Adrenal gland (tissue), 19 donors: Measurements from ENCODE around the gene C3orf20. TPM values are rescaled to one million over a fixed set of nuclear protein-coding genes. Genes with fewer than 3 reads are reported as not detected.
A peak's percentile ranks its signal among the peaks of the same experiment; 100 is the strongest.

Source experiments
- DNase-seq, 7 donors: peaks; one replicate each; pipeline ENCODE4 v3.0.0-alpha.2; 2019 to 2020
- H3K27ac ChIP-seq, 5 donors: fragments of 200-600 bp; sonication (generic) in 4 of 5; 1 replicate in 3 of 5; 2 replicates in 2 of 5; pipeline versions ENCODE4 v1.5.1 to v1.8.0; 2016 to 2020; ENCODE audit warnings: mild to moderate bottlenecking in 1 of 5
- H3K27me3 ChIP-seq: fragments of 200-600 bp; 2 replicates; pipeline ENCODE4 v1.8.0; 2021
- H3K36me3 ChIP-seq, 2 donors: fragments of 200-600 bp; replicated peaks in 1 of 2; 1 replicate in 1 of 2; 2 replicates in 1 of 2; pipeline versions ENCODE4 v1.5.1 to v1.8.0; 2018 to 2022
- H3K4me1 ChIP-seq, 2 donors: fragments of 200-600 bp; replicated peaks in 1 of 2; 1 replicate in 1 of 2; 2 replicates in 1 of 2; pipeline versions ENCODE4 v1.5.1 to v1.8.0; 2018 to 2021
- H3K4me3 ChIP-seq, 4 donors: fragments of 200-600 bp; sonication (generic) in 3 of 4; one replicate each; pipeline ENCODE4 v1.5.1; 2016 to 2018
- H3K9me3 ChIP-seq, 3 donors: fragments of 200-600 bp; sonication (generic) in 1 of 3; replicated peaks in 1 of 3; 1 replicate in 2 of 3; 2 replicates in 1 of 3; pipeline versions ENCODE4 v1.5.1 to v1.8.0; 2016 to 2021
- POLR2A ChIP-seq, 2 donors: fragments of 450-650 bp; IDR thresholded peaks; one replicate each; pipeline ENCODE4 v1.6.1; 2017; ENCODE audit warnings: antibody characterized with exemption in 2 of 2, mild to moderate bottlenecking in 2 of 2, moderate library complexity in 1 of 2
- WGBS, 4 donors: extraction: QIAGEN DNeasy Blood & Tissue Kit in 2 of 4; methylation state at CpG; one replicate each; pipeline versions ENCODE4 v1.1.5 to v1.1.7; 2013 to 2017; 5-methylcytosine and 5-hydroxymethylcytosine counted together
- intact Hi-C, 2 donors: fragments of 100-400 bp; cut with DNase I; formaldehyde crosslinking; loops; one replicate each; pipeline versions ENCODE4 v1.14.1 to v1.15.0; 2022 to 2023
- long read RNA-seq, 10 donors: library from polyadenylated mRNA in 3 of 10; unstranded in 2 of 10; stranded (forward) in 1 of 10; transcript quantifications; one replicate each; pipeline ENCODE4 v2.0.0 and lab custom pipeline, GENCODE V29; 2021 to 2026
- polyA plus RNA-seq, 3 donors: library from polyadenylated mRNA; stranded (reverse); fragments of 200-250 nt in 2 of 3; fragments of 350-450 nt in 1 of 3; fragmentation: Illumina TruSeq in 1 of 3; extraction: RNeasy Lipid Tissue Mini Kit (QIAGEN cat#74804) in 1 of 3; gene quantifications; one replicate each; pipeline ENCODE4 v1.2.3, GENCODE V29; 2013 to 2014
- total RNA-seq, 9 donors: library from RNA; depleted of rRNA in 4 of 9; stranded (reverse); fragments of >200 nt in 4 of 9; fragments of 120-200 nt in 1 of 9; fragmentation: NEBNext Ultra II Directional in 1 of 9; extraction: Animal tissue kit (Norgen Biotek cat#: 25700) in 1 of 9; gene quantifications; one replicate each; pipeline versions ENCODE4 v1.1.0 to v1.2.4, GENCODE V29; 2013 to 2023
- TF ChIP-seq, protein P1 (sequence below), 6 experiments: fragments of 450-650 bp in 4 of 6; fragments of 200-600 bp in 2 of 6; sonication (generic) in 1 of 6; IDR thresholded peaks; 1 replicate in 5 of 6; 2 replicates in 1 of 6; pipeline versions ENCODE4 v1.5.1 to v1.8.0; 2016 to 2021; ENCODE audit warnings: antibody characterized with exemption in 6 of 6, mild to moderate bottlenecking in 2 of 6, moderate library complexity in 1 of 6
- donor health status: healthy with polysubstance abuse.
- donor health status: Bipolar disorder and iron deficiency.
- donor health status: DM: yes; HTN: yes; CAD: no.
- donor health status: DM: no; HTN: no; CAD: no.
- donor health status: DM: no; HTN: no; CAD: no.
- donor health status: DM: yes; HTN: yes; CAD: no.

C3orf20 gene
- total RNA-seq = under 1 TPM in 2 of 9 donors, not detected in 7; 0.07 to 0.39 TPM
- not detected for polyA plus RNA-seq
- long read RNA-seq, donor 1 = 0 reads
- long read RNA-seq, donor 2 = 0 reads
- long read RNA-seq, donor 3 = 0 reads
- long read RNA-seq, donor 4 = 0 reads
- long read RNA-seq, donor 5 = 0 reads
- long read RNA-seq, donor 6 = 0 reads
- long read RNA-seq, donor 7 = 0 reads
- long read RNA-seq, donor 8 = 0 reads
- long read RNA-seq, donor 9 = 0 reads
- long read RNA-seq, donor 10 = 0 reads

DNA sequence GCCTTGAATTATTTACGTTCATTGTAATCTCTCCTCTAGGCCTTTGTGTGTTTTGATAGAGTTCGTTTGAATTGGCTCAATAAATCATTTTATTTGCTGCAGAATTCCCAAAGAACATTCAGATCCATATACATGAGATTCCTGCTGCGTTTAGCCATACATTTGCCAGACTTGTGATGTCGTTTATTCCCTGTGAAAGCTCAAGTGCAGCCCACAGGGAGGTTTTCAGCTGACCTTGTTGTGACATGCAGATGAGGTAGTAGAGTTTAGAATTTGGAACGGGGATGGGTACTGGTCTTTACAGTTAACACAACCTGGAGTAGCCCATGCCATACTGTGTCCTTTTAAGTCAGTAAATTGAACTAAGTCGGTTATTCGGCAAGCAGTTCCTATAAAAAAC, at the start of gene C3orf20:
TSS of gene C3orf20 (plus strand) at position 301 of the 400 bp plus-strand sequence. CDS start 7,573 bp downstream, outside the sequence.
- TF ChIP-seq, protein P1, sequence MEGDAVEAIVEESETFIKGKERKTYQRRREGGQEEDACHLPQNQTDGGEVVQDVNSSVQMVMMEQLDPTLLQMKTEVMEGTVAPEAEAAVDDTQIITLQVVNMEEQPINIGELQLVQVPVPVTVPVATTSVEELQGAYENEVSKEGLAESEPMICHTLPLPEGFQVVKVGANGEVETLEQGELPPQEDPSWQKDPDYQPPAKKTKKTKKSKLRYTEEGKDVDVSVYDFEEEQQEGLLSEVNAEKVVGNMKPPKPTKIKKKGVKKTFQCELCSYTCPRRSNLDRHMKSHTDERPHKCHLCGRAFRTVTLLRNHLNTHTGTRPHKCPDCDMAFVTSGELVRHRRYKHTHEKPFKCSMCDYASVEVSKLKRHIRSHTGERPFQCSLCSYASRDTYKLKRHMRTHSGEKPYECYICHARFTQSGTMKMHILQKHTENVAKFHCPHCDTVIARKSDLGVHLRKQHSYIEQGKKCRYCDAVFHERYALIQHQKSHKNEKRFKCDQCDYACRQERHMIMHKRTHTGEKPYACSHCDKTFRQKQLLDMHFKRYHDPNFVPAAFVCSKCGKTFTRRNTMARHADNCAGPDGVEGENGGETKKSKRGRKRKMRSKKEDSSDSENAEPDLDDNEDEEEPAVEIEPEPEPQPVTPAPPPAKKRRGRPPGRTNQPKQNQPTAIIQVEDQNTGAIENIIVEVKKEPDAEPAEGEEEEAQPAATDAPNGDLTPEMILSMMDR (IDR thresholded peaks at IDR 0.05) = no peak
- no peak for TF ChIP-seq POLR2A (IDR thresholded peaks at IDR 0.05)
- Histone ChIP-seq H3K27me3 (no peaks in the 10 kb centered on the region), H3K4me3 (no peak within 1 kb of the TSS), H3K27ac (peak within 1 kb of the TSS in 1 of 5 donors; percentile 7), H3K36me3 (peaks cover 0 to 28% of the 10 kb centered on the region in 2 donors), H3K9me3 (no peaks in the 10 kb centered on the region), H3K4me1 (peaks cover 0 to 13% of the 10 kb centered on the region in 2 donors)
- intact Hi-C loops = loop anchor here (5.0 to 10.0 kb wide), 2 partner anchors 110 to 247 kb away; no protein-coding TSS in a partner anchor
- DNase-seq = no peak
- WGBS, 4 donors = 75 to 81% (median 79%) methylated on average over 7 of the region's 7 CpGs

DNA sequence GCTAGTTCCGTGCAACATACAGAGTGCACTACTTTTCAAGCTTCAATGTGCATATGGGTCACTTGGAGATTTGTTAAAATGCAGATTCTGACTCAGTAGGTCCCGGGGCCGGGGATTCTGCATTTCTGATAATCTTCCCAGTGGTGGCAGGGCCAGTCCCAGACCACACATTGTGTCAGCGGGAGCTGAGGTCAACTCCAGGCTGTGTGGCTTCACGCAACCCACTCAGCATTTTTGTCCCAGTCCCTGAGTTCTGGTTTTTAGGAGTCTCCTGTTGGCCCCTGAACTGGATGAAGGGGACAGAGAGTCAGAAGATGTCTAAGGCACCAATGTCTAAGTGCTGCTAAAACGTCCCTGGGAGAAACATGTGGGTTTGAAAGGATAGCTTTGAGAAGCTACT, 49.5 kb upstream of the C3orf20 start:
- intact Hi-C loops = no loop called here
- Histone ChIP-seq H3K9me3 (no peaks in the 10 kb centered on the region), H3K36me3 (no peaks in the 10 kb centered on the region), H3K4me3 (no peak overlapping the region), H3K27me3 (no peaks in the 10 kb centered on the region), H3K27ac (no peak overlapping the region), H3K4me1 (no peaks in the 10 kb centered on the region)
- TF ChIP-seq, protein P1 (IDR thresholded peaks at IDR 0.05) = no peak
- no peak for TF ChIP-seq POLR2A (IDR thresholded peaks at IDR 0.05)
- no peak for DNase-seq
- WGBS, 4 donors = 71 to 84% (median 82%) methylated on average over 6 of the region's 6 CpGs

DNA sequence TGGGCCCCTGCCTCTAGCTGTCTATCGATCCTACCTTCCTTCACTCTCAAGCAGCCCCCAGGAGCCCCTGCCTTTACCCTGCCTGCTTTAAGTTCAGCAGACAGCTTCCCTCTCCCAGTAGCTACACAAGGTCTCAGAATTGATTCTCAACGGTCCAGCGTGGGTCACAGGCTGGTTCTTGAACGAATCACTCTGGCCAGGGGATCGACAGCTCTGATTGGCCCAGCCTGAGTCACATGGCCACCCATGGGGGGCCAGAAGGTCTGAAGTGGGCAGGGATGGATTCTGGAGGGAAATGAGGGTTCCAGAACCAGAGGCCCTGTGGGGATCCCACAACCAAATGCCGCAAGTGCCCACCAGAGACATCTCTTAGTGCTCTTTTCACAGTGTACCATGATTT, 47.1 kb upstream of the C3orf20 start:
- no peak for DNase-seq
- Histone ChIP-seq H3K4me1 (no peaks in the 10 kb centered on the region), H3K9me3 (no peaks in the 10 kb centered on the region), H3K36me3 (no peaks in the 10 kb centered on the region), H3K4me3 (no peak overlapping the region), H3K27me3 (no peaks in the 10 kb centered on the region), H3K27ac (no peak overlapping the region)
- intact Hi-C loops = no loop called here
- 71 to 89% (median 82%) methylated on average over 5 to 6 of the region's 6 CpGs for WGBS, 4 donors
- no peak for TF ChIP-seq POLR2A (IDR thresholded peaks at IDR 0.05)
- TF ChIP-seq, protein P1 (IDR thresholded peaks at IDR 0.05) = no peak

DNA sequence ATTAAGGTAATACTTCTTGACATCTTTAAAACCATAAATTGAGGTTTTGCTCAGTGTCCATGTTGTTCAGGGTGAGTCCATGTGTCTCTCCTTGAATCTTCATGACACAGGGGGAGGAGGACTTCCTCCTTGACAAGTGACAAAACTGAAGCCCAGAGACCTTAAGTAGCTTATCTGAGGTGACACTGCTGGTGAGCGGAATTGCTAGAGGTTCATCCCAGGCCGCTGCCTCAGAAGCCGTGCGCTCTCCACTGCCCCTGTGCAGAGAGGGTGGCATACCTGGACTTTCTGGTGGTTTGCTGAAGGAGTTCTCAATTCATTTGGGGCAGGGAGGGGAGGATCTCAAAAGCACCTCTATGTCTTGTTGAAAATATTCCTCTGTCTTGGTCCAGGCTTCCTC, 46.5 kb upstream of the C3orf20 start:
- H3K36me3 ChIP-seq = no peaks in the 10 kb centered on the region
- WGBS, 4 donors = 71 to 100% (median 85%) methylated on average over 2 to 4 of the region's 4 CpGs
- DNase-seq = no peak
- no peak overlapping the region for H3K27ac ChIP-seq
- TF ChIP-seq, protein P1 (IDR thresholded peaks at IDR 0.05) = no peak
- TF ChIP-seq POLR2A (IDR thresholded peaks at IDR 0.05) = no peak
- no peak overlapping the region for H3K4me3 ChIP-seq
- no peaks in the 10 kb centered on the region for H3K9me3 ChIP-seq
- H3K27me3 ChIP-seq = no peaks in the 10 kb centered on the region
- H3K4me1 ChIP-seq = no peaks in the 10 kb centered on the region
- intact Hi-C loops = no loop called here
